ENCODE data around the gene MTARC2. TPM values are rescaled to one million over a fixed set of nuclear protein-coding genes. Genes with fewer than 3 reads are reported as not detected.

MTARC2 gene
- polyA plus RNA-seq, 1 donor (not counting 4 experiments of a cell fraction or from before 2014, with no cell fraction given) = 0.75 TPM

- H3K36me3 ChIP-seq (ENCODE audit: control insufficient read depth in 2 of 2, extremely low read depth in 1 of 2, insufficient read depth in 2 of 2, low read length in 2 of 2) = no peaks in the 10 kb centered on the region
- no peak overlapping the region for H3K4me2 ChIP-seq (ENCODE audit: control insufficient read depth, extremely low read depth, insufficient read depth, low read depth, low read length)
- no peak for FAIRE-seq
- no peaks in the 10 kb centered on the region for H3K4me1 ChIP-seq (ENCODE audit: control insufficient read depth, extremely low read depth, insufficient read depth, low read length)
- H3K27me3 ChIP-seq (ENCODE audit: control insufficient read depth, extremely low read depth, insufficient read depth, low read length) = peaks cover 5% of the 10 kb centered on the region
- H3K9me3 ChIP-seq (ENCODE audit: control insufficient read depth, low read depth, low read length) = no peaks in the 10 kb centered on the region
- dilution Hi-C loops (cut with MboI; ENCODE audit: extremely low pct_ligation_motif_present, low sequenced_read_pairs) = no loop called here
- TF ChIP-seq CTCF (optimal IDR thresholded peaks at IDR 0.05 in 1 of 3, IDR thresholded peaks at IDR 0.05 in 1 of 3, conservative IDR thresholded peaks at IDR 0.05 in 1 of 3; ENCODE audit: extremely low read depth in 1 of 3, insufficient read depth in 2 of 3, low read length in 3 of 3) (no peak), EZH2 (IDR thresholded peaks at IDR 0.05; ENCODE audit: low read length) (no peak)
- no peak overlapping the region for H3K9ac ChIP-seq (ENCODE audit: control insufficient read depth, extremely low read depth, insufficient read depth, low read length)
- no peak overlapping the region for H3K4me3 ChIP-seq (ENCODE audit: control insufficient read depth in 2 of 3, extremely low read depth in 1 of 3, insufficient read depth in 2 of 3, low read depth in 1 of 3, low read length in 3 of 3)
- H4K20me1 ChIP-seq (ENCODE audit: control insufficient read depth, extremely low read depth, insufficient read depth, low read length) = no peaks in the 10 kb centered on the region
- no peaks in the 10 kb centered on the region for H3K79me2 ChIP-seq (ENCODE audit: control insufficient read depth, insufficient read depth, low read length)
- H3K27ac ChIP-seq (ENCODE audit: control insufficient read depth, insufficient read depth, low read length) = no peak overlapping the region
- no peak overlapping the region for H2AFZ ChIP-seq (ENCODE audit: control insufficient read depth, low read length)
- no peaks in the 10 kb centered on the region for H3K9me1 ChIP-seq (ENCODE audit: control insufficient read depth, extremely low read depth, insufficient read depth, low read length)
- no peak for DNase-seq (ENCODE audit: low read depth, low spot score)
Measured at GRCh38 chr1:220706480-220706879, 41.6 kb upstream of the MTARC2 start.

GRCh38 chr1:220707160-220707559 lies 41.0 kb upstream of the MTARC2 start:
- dilution Hi-C loops (cut with MboI; ENCODE audit: extremely low pct_ligation_motif_present, low sequenced_read_pairs) = no loop called here
- FAIRE-seq (no peak), DNase-seq (ENCODE audit: low read depth, low spot score) (no peak)

More at GRCh38 chr1:220707160-220707559, 41.0 kb upstream of the MTARC2 start:
- Histone ChIP-seq H3K36me3 (ENCODE audit: control insufficient read depth in 2 of 2, extremely low read depth in 1 of 2, insufficient read depth in 2 of 2, low read length in 2 of 2) (no peaks in the 10 kb centered on the region), H3K4me2 (ENCODE audit: control insufficient read depth, extremely low read depth, insufficient read depth, low read depth, low read length) (no peak overlapping the region), H4K20me1 (ENCODE audit: control insufficient read depth, extremely low read depth, insufficient read depth, low read length) (no peaks in the 10 kb centered on the region), H3K9me1 (ENCODE audit: control insufficient read depth, extremely low read depth, insufficient read depth, low read length) (no peaks in the 10 kb centered on the region), H3K4me3 (ENCODE audit: control insufficient read depth in 2 of 3, extremely low read depth in 1 of 3, insufficient read depth in 2 of 3, low read depth in 1 of 3, low read length in 3 of 3) (no peak overlapping the region), H2AFZ (ENCODE audit: control insufficient read depth, low read length) (no peak overlapping the region), H3K9ac (ENCODE audit: control insufficient read depth, extremely low read depth, insufficient read depth, low read length) (no peak overlapping the region), H3K79me2 (ENCODE audit: control insufficient read depth, insufficient read depth, low read length) (no peaks in the 10 kb centered on the region), H3K27me3 (ENCODE audit: control insufficient read depth, extremely low read depth, insufficient read depth, low read length) (peaks cover under 1% of the 10 kb centered on the region), H3K27ac (ENCODE audit: control insufficient read depth, insufficient read depth, low read length) (no peak overlapping the region), H3K4me1 (ENCODE audit: control insufficient read depth, extremely low read depth, insufficient read depth, low read length) (no peaks in the 10 kb centered on the region), H3K9me3 (ENCODE audit: control insufficient read depth, low read depth, low read length) (no peaks in the 10 kb centered on the region)
- TF ChIP-seq EZH2 (IDR thresholded peaks at IDR 0.05; ENCODE audit: low read length) (no peak), CTCF (optimal IDR thresholded peaks at IDR 0.05 in 1 of 3, IDR thresholded peaks at IDR 0.05 in 1 of 3, conservative IDR thresholded peaks at IDR 0.05 in 1 of 3; ENCODE audit: extremely low read depth in 1 of 3, insufficient read depth in 2 of 3, low read length in 3 of 3) (no peak)

All from keratinocyte (primary cell).